Uterus (tissue), 4 donors: ENCODE measurements around the gene B4GAT1. TPM values are rescaled to one million over a fixed set of nuclear protein-coding genes. Genes with fewer than 3 reads are reported as not detected.

ENCODE experiments used
- DNase-seq, 2 donors: peaks; one replicate each; pipeline ENCODE4 v3.0.0-alpha.2; 2019 to 2020
- H3K27ac ChIP-seq, 2 donors: fragments of 200-600 bp; sonication (generic); 1 replicate in 1 of 2; 2 replicates in 1 of 2; pipeline ENCODE4 v1.5.1; 2016 to 2018
- H3K27me3 ChIP-seq, 2 donors: fragments of 200-600 bp; sonication (generic); one replicate each; pipeline ENCODE4 v1.5.1; 2018 to 2019; ENCODE audit warnings: control low read depth in 1 of 2
- H3K36me3 ChIP-seq, 2 donors: fragments of 200-600 bp; sonication (generic); one replicate each; pipeline ENCODE4 v1.5.1; 2019; ENCODE audit warnings: control low read depth in 1 of 2
- H3K4me1 ChIP-seq, 2 donors: fragments of 200-600 bp; sonication (generic); one replicate each; pipeline ENCODE4 v1.5.1; 2018 to 2019; ENCODE audit warnings: control low read depth in 1 of 2
- H3K4me3 ChIP-seq, 2 donors: fragments of 200-600 bp; sonication (generic); 1 replicate in 1 of 2; 2 replicates in 1 of 2; pipeline ENCODE4 v1.5.1; 2018 to 2019; ENCODE audit warnings: mild to moderate bottlenecking in 1 of 2
- H3K9me3 ChIP-seq, 2 donors: fragments of 200-600 bp; sonication (generic); one replicate each; pipeline ENCODE4 v1.5.1; 2019; ENCODE audit warnings: control low read depth in 1 of 2
- POLR2A ChIP-seq, 2 donors: fragments of 450-650 bp; IDR thresholded peaks; one replicate each; pipeline ENCODE4 v1.6.1; 2016; ENCODE audit warnings: antibody characterized with exemption in 2 of 2, mild to moderate bottlenecking in 1 of 2, moderate library complexity in 1 of 2
- intact Hi-C: fragments of 100-400 bp; cut with DNase I; formaldehyde crosslinking; loops from one replicate; pipeline ENCODE4 v1.15.1; 2023; ENCODE audit warnings: low total_unique reads
- total RNA-seq, 4 donors: library from RNA; depleted of rRNA in 3 of 4; stranded (reverse); fragments of >200 nt in 3 of 4; gene quantifications; one replicate each; pipeline versions ENCODE4 v1.1.0 to v1.2.4, GENCODE V29; 2014 to 2023
- TF ChIP-seq, protein P1 (sequence below), 4 experiments: fragments of 200-600 bp in 2 of 4; fragments of 450-650 bp in 2 of 4; sonication (generic) in 2 of 4; IDR thresholded peaks; one replicate each; pipeline ENCODE4 v1.5.1; 2016 to 2019; ENCODE audit warnings: antibody characterized with exemption in 4 of 4, mild to moderate bottlenecking in 2 of 4, moderate library complexity in 1 of 4
- donor health status: DM: yes; HTN: yes; CAD: no.

Gene B4GAT1
- total RNA-seq, 4 donors from 2014 or later: 13.2 to 44.8 (median 26.2) TPM

DNA sequence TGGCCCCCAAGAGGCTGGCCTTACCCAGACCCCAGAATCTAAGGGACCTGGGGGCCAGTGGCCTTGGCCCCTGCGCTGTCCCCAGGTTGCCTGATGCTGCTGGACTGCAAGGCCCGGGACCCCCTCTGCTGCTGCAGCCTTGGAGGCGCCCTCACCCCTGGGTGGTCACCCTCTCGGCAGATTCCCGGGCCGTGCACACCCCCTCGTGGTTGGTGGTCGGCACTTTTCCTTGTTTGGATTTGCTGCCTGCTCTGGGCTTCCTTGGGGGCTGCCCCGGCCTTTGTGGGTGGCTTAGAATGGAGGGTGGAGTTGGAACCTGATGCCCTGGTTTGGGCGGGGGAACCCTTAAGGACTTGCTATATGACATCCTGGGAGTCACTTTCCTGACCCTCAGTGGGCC lies 16.5 kb downstream of the B4GAT1 start:
- no peak overlapping the region for H3K4me3 ChIP-seq
- H3K9me3 ChIP-seq: no peaks in the 10 kb centered on the region
- peaks cover 3 to 13% of the 10 kb centered on the region in 2 donors for H3K4me1 ChIP-seq
- intact Hi-C loops: no loop called here
- no peak overlapping the region for H3K27ac ChIP-seq
- no peak for DNase-seq
- TF ChIP-seq, protein P1, sequence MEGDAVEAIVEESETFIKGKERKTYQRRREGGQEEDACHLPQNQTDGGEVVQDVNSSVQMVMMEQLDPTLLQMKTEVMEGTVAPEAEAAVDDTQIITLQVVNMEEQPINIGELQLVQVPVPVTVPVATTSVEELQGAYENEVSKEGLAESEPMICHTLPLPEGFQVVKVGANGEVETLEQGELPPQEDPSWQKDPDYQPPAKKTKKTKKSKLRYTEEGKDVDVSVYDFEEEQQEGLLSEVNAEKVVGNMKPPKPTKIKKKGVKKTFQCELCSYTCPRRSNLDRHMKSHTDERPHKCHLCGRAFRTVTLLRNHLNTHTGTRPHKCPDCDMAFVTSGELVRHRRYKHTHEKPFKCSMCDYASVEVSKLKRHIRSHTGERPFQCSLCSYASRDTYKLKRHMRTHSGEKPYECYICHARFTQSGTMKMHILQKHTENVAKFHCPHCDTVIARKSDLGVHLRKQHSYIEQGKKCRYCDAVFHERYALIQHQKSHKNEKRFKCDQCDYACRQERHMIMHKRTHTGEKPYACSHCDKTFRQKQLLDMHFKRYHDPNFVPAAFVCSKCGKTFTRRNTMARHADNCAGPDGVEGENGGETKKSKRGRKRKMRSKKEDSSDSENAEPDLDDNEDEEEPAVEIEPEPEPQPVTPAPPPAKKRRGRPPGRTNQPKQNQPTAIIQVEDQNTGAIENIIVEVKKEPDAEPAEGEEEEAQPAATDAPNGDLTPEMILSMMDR (IDR thresholded peaks at IDR 0.05): no peak
- TF ChIP-seq POLR2A (IDR thresholded peaks at IDR 0.05): no peak
- no peaks in the 10 kb centered on the region for H3K36me3 ChIP-seq
- H3K27me3 ChIP-seq: no peaks in the 10 kb centered on the region

GRCh38 chr11:66329165-66329673 lies 18.2 kb downstream of the B4GAT1 start:
- H3K27me3 ChIP-seq: no peaks in the 10 kb centered on the region
- no peaks in the 10 kb centered on the region for H3K9me3 ChIP-seq
- no peak overlapping the region for H3K27ac ChIP-seq
- peaks cover 0 to 4% of the 10 kb centered on the region in 2 donors for H3K4me1 ChIP-seq
- intact Hi-C loops: no loop called here
- TF ChIP-seq, protein P1 (IDR thresholded peaks at IDR 0.05): no peak
- TF ChIP-seq POLR2A (IDR thresholded peaks at IDR 0.05): no peak
- H3K4me3 ChIP-seq: no peak overlapping the region
- no peak for DNase-seq
- H3K36me3 ChIP-seq: no peaks in the 10 kb centered on the region

GRCh38 chr11:66328302-66329144 lies 18.9 kb downstream of the B4GAT1 start:
- Histone ChIP-seq H3K36me3 (no peaks in the 10 kb centered on the region), H3K4me3 (no peak overlapping the region), H3K27me3 (no peaks in the 10 kb centered on the region), H3K9me3 (no peaks in the 10 kb centered on the region), H3K27ac (no peak overlapping the region), H3K4me1 (peaks cover 0 to 4% of the 10 kb centered on the region in 2 donors)
- TF ChIP-seq POLR2A (IDR thresholded peaks at IDR 0.05): peak in 1 of 2 donors; percentile 17
- TF ChIP-seq, protein P1 (IDR thresholded peaks at IDR 0.05): peak; percentile 91 to 98 (median 95)
- peak; percentile 75 to 81 for DNase-seq
- intact Hi-C loops: no loop called here

GRCh38 chr11:66328031-66328301 lies 19.5 kb downstream of the B4GAT1 start:
- TF ChIP-seq, protein P1 (IDR thresholded peaks at IDR 0.05): no peak
- no peak for TF ChIP-seq POLR2A (IDR thresholded peaks at IDR 0.05)
- Histone ChIP-seq H3K27me3 (no peaks in the 10 kb centered on the region), H3K36me3 (no peaks in the 10 kb centered on the region), H3K27ac (peak overlapping the region in 1 of 2 donors; percentile 57), H3K4me1 (peaks cover 0 to 4% of the 10 kb centered on the region in 2 donors), H3K9me3 (no peaks in the 10 kb centered on the region), H3K4me3 (no peak overlapping the region)
- no peak for DNase-seq
- intact Hi-C loops: no loop called here
